ENCODE data around the gene DMXL2.
"Not testable (repeated sequence)": the region's sequence is repeated elsewhere in the genome, so short reads cannot be mapped to it uniquely, and the experiment has no call there.

The DMXL2 gene

DNA sequence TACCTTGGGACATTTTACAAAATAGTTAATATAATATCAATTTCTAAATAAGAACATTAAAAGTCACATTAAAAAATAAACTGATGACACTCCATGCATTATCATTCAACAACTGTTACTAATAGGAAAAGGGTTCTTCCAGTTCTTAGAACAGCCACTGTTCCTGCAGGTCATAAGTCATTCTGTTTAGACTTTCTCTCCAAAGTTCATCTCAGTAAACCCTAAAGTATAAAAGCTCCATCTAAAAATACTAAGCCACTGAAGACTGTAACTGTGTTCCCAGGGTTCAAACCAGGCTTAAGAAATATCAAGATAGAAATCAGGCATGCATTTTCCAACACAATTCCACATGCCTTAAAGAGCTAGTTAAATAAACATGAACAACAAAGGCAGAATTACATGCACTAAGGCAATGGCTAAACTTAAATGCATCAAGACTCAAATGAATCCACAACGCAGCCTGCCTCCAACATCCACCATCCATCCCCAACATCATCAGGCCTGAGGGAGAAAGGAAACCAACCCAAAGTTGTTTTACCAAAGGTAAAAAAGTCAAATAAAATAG lies 46.2 kb downstream of the DMXL2 start:
- no peak for DNase-seq (ENCODE audit: low read depth)

GRCh38 chr15:51575775-51576174 lies 46.8 kb downstream of the DMXL2 start:
- DNase-seq (ENCODE audit: low read depth), result no peak

DNA sequence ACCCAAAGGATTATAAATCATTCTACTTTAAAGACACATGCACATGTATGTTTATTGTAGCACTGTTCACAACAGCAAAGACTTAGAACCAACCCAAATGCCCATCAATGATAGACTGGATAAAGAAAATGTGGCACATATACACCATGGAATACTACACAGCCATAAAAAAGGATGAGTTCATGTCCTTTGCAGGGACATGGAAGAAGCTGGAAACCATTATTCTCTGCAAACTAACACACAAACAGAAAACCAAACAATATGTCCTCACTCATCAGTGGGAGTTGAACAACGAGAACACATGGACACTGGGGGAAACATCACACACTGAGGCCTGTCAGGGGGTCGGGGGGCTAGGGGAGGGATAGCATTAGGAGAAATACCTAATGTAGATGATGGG lies 49.2 kb downstream of the DMXL2 start:
- DNase-seq (ENCODE audit: low read depth), result not testable (repeated sequence)

GRCh38 chr15:51568939-51569784 lies 53.4 kb downstream of the DMXL2 start:
- DNase-seq (ENCODE audit: low read depth), result not testable (repeated sequence)

DNA sequence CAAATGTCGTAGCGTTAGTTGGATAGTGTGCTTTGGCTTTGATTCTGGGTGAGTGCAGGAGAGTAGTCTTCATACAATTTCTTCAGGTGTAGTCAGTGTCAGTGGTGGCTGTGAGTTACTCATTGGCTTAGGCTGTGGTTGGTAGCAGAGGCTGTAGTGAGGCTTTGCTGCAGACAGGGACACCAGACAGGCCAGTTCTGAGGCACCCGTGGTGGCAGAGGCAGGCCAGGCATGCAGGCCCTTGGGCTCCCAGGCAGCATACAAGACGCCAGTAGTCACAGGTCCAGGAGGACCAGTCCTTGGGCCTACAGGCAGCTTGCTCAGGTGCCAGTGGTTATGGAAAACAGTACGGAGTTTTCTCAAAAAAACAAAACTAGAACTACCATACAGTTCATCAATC lies 61.3 kb downstream of the DMXL2 start:
- DNase-seq (ENCODE audit: low read depth), result no peak

GRCh38 chr15:51558876-51559275 lies 63.7 kb downstream of the DMXL2 start:
- DNase-seq (ENCODE audit: low read depth), result no peak

DNA sequence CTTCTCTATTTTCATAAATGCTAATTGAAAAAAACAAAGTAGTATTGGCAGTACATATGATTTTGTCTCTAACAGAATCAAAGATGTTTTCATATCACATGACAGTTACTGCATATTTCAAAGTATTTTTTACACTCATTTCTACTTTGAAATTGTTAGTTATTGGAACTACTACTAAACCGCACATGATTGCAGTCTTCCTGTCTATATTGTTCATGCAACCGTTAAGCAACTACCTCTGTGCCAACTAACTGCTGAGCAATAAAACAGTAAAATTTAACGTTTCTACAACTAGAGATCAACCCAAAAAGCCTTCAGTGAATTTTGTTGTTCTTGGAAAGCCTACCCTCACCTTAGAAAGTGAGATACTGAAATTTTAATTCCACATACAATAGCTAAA lies 64.2 kb downstream of the DMXL2 start:
- no peak for DNase-seq (ENCODE audit: low read depth)

DNA sequence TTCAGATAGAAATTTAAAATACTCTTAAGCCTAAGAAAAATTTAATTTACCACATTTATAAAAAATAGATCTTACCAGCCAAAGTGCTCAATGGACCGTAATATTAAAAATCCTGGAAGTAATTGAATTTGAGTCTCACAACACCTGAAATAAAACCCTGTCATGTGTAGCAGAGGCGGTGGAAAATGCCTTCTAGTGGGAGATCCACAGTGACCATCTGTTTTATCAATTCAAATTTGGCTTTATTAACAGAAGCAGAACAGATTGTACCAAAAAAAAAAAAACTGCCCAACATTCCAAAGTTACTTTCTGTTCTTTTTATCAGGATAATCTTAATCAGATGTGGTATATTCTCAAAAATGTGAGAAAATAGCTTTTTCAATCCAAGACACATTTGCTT lies 71.7 kb downstream of the DMXL2 start:
- no peak for DNase-seq (ENCODE audit: low read depth)

GRCh38 chr15:51547656-51548055 lies 74.9 kb downstream of the DMXL2 start:
- no peak for DNase-seq (ENCODE audit: low read depth)

DNA sequence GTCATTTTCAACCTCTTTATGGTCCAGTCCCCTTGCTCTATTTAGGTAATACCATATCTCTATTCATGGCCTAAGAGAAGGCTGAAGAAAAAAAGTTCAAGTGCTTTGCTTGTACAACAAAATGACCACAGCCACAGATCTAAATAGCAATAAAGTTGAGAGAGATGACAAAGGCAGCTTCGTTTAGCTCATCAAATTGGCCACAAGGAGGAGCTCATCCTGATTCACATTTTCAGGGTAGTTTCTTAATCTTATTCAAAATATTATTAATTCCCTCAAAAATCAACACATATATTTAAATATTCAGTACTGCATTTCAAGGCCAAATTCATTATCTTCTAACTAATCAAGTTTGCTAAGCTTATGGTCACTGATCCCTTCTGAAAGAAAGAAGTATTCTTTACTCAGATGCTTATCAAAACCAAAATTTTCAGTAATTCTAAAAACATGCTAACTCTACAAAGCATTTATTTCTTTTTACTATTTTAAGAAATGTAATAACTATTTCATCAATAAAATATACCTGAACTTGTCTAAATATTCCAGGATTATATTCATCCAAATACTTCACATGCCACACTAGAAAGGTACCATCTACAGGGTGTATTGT lies 85.5 kb downstream of the DMXL2 start:
- no peak for DNase-seq (ENCODE audit: low read depth)

- no peak for DNase-seq (ENCODE audit: low read depth)
Measured at GRCh38 chr15:51533672-51534398, 88.7 kb downstream of the DMXL2 start.

DNA sequence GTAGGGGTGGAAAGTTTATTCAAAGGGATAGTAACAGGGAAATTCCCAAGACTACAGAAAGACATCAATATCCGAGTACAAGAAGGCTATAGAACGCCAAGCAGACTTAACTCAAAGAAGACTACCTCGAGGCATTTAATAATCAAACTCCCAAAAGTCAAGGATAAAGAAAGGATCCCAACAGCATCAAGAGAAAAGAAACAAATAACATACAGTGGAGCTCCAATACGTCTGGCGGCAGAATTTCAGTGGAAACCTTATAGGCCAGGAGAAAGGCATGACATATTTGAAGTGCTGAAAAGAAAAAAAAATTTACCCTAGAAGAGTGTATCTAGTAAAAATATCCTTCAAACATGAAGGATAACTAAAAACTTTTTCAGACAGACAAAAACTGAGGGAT lies 95.6 kb downstream of the DMXL2 start:
- no peak for DNase-seq (ENCODE audit: low read depth)

GRCh38 chr15:51524376-51524775 lies 98.2 kb downstream of the DMXL2 start:
- DNase-seq (ENCODE audit: low read depth), result no peak

- DNase-seq (ENCODE audit: low read depth), result no peak
Measured at GRCh38 chr15:51516291-51516690, 106.3 kb downstream of the DMXL2 start.

DNA sequence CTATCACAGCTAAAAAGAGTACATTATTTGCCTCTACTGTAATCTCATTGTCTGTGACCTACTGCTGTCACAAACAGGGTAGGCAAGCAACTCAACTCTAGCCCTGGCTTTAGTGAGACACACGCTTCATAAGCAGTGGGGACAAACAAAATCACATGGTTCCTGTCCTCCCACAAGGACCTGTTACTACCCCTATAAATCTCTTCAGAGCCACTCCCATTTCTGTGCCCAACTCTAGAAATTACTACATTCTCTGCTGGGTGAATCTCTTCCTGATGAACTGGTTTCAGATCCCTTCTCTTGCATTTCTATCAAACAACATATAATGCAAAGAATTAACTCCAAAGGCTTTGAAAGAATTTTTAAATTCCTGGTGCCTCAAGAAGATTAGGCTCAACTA lies 117.3 kb downstream of the DMXL2 start:
- DNase-seq (ENCODE audit: low read depth), result no peak

DNA sequence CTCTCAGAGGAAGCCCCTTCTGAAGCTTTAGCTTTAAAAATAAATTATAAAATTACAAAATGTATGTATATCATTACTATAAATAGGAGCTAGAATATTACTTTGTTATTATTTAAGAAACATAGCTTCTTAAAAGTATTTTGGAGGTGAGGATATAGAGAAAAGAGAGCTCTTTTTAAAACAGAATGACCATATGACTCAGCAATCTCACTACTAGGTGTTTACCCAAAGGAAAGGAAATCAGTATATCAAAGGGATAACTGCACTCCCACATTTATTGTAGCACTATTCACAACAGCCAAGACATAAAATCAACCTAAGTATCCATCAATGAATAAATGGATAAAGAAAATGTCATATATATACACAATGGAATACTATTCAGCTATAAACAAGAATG lies 119.6 kb downstream of the DMXL2 start:
- no peak for DNase-seq (ENCODE audit: low read depth)

- DNase-seq (ENCODE audit: low read depth), result no peak
Measured at GRCh38 chr15:51499379-51499976, 123.1 kb downstream of the DMXL2 start.

GRCh38 chr15:51497806-51498205 lies 124.8 kb downstream of the DMXL2 start:
- no peak for DNase-seq (ENCODE audit: low read depth)

GRCh38 chr15:51496246-51496645 lies 126.3 kb downstream of the DMXL2 start:
- DNase-seq (ENCODE audit: low read depth), result no peak

DNA sequence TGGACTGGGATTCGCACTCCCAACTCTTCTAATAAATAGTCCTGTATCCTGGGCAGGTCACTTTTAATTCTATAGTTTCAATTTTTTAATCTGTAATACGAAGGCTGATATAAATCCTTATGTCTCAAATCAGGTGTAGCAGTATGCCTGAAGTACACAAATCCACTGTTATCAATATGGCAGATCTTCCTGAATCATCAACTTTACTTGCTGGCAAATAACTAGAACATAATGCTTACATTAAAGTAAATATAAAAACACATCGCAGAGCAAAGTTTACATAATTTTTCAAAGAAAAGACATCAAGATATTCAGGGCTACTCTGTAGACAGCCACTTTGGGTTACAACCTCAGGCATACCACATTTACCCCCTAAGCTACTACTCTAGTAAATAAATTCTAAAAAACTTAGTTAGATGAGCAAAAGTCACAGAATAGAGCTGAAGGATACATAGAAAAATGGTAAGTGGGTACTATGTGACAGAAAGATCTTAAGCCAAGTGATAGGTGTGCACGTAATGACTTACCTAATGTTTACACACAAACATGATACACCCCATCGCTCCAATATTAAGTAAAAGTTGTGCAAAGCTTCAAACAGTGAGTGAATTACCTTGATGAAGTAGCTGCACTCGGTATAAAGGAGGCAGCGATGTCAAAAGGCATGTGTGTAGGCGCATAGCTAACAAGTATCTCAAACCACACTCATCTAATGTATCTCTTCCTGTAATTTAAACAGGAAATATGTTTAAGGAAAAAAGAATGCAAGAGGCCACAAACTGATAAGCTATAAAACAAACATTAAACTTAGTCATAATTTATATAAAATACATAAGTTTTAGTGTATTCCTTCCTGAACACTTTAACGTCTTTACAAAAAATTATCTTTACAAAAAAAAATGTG lies 127.9 kb downstream of the DMXL2 start:
- no peak for DNase-seq (ENCODE audit: low read depth)

DNA sequence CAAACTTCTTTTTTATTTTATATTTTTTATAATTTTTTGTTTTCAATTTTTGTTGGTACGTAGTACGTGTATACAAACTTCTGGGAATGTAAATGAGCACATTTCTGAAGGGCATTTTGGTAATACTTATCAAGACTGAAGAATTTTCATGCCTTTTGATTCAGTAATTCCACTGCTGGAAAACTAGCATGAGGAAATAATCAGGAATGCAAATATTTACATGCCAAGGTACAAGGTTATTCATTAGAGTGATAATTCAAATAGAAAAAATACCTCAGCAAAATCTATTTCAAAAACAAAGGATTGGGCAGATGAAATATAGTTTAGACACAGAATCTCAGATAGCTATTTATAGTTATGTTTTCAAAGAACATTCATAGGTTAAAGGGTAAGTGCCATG lies 128.7 kb downstream of the DMXL2 start:
- no peak for DNase-seq (ENCODE audit: low read depth)
